ENCODE measurements around the gene COL11A2. TPM values are rescaled to one million over a fixed set of nuclear protein-coding genes. Genes with fewer than 3 reads are reported as not detected.

The COL11A2 gene
- under 1 TPM in 1 of 2 donors, not detected in 1; 0.34 TPM for total RNA-seq

DNA sequence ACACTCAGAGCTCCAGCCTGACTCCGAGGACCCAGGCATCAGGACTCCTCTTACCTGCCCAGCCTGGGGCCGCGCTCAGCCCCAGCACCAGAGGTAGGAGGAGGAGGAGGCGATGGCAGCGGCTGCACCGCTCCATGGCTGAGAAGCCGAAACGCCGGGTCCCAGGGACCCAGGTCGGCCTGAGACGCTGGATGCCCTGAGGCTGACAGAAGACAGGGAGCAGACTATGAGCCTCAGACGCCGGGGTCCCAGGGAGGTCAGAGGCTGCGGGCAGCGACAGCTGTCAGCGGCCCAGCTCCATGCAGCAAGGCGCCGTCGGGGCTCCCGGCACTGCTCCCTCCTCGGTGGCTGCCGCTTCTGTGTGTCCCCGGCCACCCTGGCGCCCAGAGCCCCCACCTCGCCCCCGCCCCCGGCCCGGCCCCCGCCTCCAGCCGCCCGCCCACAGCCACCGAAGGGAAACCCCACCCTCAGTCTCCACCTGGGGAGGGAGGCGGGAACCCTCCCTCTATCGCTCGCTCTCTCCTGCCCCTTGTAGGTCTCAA, at the start of gene COL11A2:
Gene COL11A2 (minus strand): TSS at position 363 of the 542 bp plus-strand sequence. CDS start 227 bp downstream, at position 136.

GRCh38 chr6:33208091-33208967, 16.1 kb upstream of the COL11A2 start, which contains the start of gene RING1:
Gene RING1, plus strand, starts transcription at chr6:33208500. Its CDS starts 323 bp downstream, at chr6:33208823.

GRCh38 chr6:33204415-33205190, 12.3 kb upstream of the COL11A2 start, which contains the start of gene HSD17B8:
Gene HSD17B8, plus strand, starts transcription at chr6:33204655. Its CDS starts 14 bp downstream, at chr6:33204669.

DNA sequence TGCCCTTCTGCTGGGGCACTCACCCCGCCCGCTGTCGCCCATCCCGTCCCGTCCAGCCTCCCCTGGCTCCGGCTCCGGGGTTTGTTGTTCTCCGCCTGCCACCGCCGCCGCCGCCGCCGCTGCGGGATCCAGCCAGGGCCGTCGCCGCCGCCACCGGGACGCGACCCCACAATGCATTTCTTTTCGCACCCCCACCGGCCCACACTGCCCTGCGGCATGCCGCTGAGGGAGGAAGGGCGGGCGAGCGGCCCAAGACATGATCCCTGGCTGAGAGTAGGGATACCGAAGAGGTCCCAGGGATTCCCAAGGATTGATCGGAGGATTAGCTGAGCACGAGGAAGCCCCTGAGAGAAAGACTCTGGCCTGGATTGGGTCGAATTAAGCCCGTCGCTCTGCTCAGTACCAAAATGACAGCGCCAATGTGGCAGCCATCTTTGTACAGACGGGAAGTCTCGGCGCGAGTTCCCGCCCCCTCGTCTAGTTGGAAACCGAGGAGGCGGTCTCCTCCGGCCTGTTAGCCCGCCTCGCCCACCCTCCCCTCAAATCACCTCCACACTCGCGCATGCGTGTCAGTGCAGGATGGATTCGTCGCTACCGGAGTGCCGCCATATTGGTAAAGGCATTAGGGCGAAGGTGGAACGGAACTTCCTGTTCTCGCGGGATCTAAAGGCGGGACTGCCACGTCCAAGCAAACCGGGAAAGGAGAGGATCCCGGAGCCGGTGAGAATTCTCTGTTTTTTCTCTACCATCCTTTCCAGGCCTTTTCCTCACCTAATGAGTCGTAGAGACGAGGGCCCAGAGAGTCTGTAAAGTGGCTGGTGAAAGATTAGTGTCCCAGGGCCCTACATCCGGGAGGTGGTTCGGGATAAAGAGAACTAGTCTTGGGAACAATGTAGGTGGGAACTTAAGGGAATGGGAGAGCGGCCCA, 8.2 kb upstream of the COL11A2 start, which contains the start of the genes RXRB and SLC39A7:
Gene RXRB (minus strand): TSS at position 447 of the 928 bp plus-strand sequence. CDS start 189 bp downstream, at position 258.
Gene SLC39A7 (plus strand): TSS at position 649 of the 928 bp plus-strand sequence. CDS start 379 bp downstream, outside the sequence.

Small RNA genes within 50 kb of the gene (small RNA-seq; reads per million reads assigned to genes)
- 1.0 to 2.4 reads per million in 2 donors for gene MIR219A1
- 0 to 0.64 reads per million in 2 donors for gene RNY4P10

Other genes starting within 250 kb of the COL11A2 start
- gene HLA-DMA, start 239.4 kb downstream of the COL11A2 start, total RNA-seq, result 10 to 100 TPM in 1 of 2 donors, 1 to 10 TPM in 1; 7.2 to 30.6 TPM
- gene BRD2, start 223.9 kb downstream of the COL11A2 start, total RNA-seq, result 100 to 1,000 TPM; 101 to 120 TPM
- gene HLA-DOA, start 182.9 kb downstream of the COL11A2 start, total RNA-seq, result 1 to 10 TPM in 1 of 2 donors, under 1 TPM in 1; under 0.01 to 1.7 TPM
- 10 to 100 TPM; 39.2 to 42.0 TPM for gene HLA-DPA1, start 118.8 kb downstream of the COL11A2 start, total RNA-seq
- 1 to 10 TPM; 7.2 to 9.7 TPM for gene HLA-DPB1, start 116.5 kb downstream of the COL11A2 start, total RNA-seq
- 10 to 100 TPM in 1 of 2 donors, 1 to 10 TPM in 1; 8.7 to 13.8 TPM for gene RXRB, start 8.2 kb upstream of the COL11A2 start, total RNA-seq
- 10 to 100 TPM; 45.4 to 58.3 TPM for gene SLC39A7, start 8.4 kb upstream of the COL11A2 start, total RNA-seq
- gene HSD17B8, start 12.2 kb upstream of the COL11A2 start, total RNA-seq, result 1 to 10 TPM; 4.3 to 6.5 TPM
- gene RING1, start 16.0 kb upstream of the COL11A2 start, total RNA-seq, result 10 to 100 TPM; 23.6 to 25.8 TPM
- 10 to 100 TPM; 38.3 to 41.0 TPM for gene VPS52, start 79.4 kb upstream of the COL11A2 start, total RNA-seq
- 1,000 to 10,000 TPM; 1,205 to 1,781 TPM for gene RPS18, start 79.6 kb upstream of the COL11A2 start, total RNA-seq
- 1 to 10 TPM; 3.7 to 7.6 TPM for gene B3GALT4, start 84.7 kb upstream of the COL11A2 start, total RNA-seq
- gene WDR46, start 96.8 kb upstream of the COL11A2 start, total RNA-seq, result 10 to 100 TPM; 68.5 to 92.6 TPM
- gene PFDN6, start 97.1 kb upstream of the COL11A2 start, total RNA-seq, result 10 to 100 TPM; 32.7 to 58.3 TPM
- gene RGL2, start 106.5 kb upstream of the COL11A2 start, total RNA-seq, result 10 to 100 TPM; 19.0 to 23.1 TPM
- gene TAPBP, start 121.6 kb upstream of the COL11A2 start, total RNA-seq, result 100 to 1,000 TPM; 120 to 228 TPM
- 10 to 100 TPM in 1 of 2 donors, 1 to 10 TPM in 1; 7.7 to 12.7 TPM for gene ZBTB22, start 125.3 kb upstream of the COL11A2 start, total RNA-seq
- 10 to 100 TPM; 28.9 to 45.6 TPM for gene DAXX, start 130.5 kb upstream of the COL11A2 start, total RNA-seq
- 10 to 100 TPM; 32.0 to 59.6 TPM for gene KIFC1, start 199.4 kb upstream of the COL11A2 start, total RNA-seq
- gene PHF1, start 218.5 kb upstream of the COL11A2 start, total RNA-seq, result 10 to 100 TPM; 11.7 to 16.5 TPM
- 100 to 1,000 TPM; 139 to 144 TPM for gene CUTA, start 225.6 kb upstream of the COL11A2 start, total RNA-seq
- 1 to 10 TPM; 4.8 to 5.3 TPM for gene SYNGAP1, start 227.6 kb upstream of the COL11A2 start, total RNA-seq

Measured in melanocyte of skin (primary cell).